Measurements from ENCODE around the gene AFDN.
"Not testable (repeated sequence)": the region's sequence is repeated elsewhere in the genome, so short reads cannot be mapped to it uniquely, and the experiment has no call there.

Gene AFDN

DNA sequence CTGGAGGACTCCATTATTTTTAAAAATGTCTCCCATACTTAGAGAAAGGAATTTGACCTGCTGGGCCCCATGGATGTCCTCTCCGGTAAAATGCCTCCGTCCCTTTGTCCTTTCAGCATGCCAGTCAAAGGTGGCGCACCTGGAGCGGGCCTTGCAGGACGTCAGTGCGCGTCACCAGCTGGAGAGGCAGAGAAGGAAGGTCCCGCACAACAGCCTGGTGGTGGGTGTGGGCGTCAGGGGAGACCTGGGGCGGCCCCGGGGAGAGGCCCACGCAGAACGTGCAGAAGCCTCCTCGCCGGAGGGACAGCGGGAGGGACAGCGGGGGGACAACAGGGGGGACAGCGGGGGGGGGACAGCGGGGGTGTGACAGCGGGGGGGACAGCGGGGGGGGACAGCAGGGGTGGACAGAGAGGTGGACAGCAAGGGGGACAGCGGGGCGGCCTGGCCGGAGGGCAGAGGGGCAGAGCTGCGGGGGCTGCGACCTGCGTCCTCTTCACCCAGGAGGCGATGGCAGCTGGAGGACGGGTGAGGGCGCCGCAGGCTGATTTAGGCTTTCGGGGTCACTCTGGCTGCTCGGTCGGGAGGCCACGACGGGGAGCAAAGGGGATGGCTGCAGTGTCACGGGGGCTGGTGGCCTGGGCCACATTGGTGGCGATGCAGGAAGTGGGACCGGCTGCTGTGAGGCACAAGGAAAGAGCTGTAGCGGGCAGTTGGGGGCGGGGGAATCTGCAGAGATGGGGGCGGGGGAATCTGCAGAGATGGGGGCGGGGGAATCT lies 169.9 kb downstream of the AFDN start:
- in situ Hi-C loops (cut with MboI; ENCODE audit: low sequenced_read_pairs), result no loop called here

- in situ Hi-C loops (cut with MboI; ENCODE audit: low sequenced_read_pairs), result no loop called here
Observed at GRCh38 chr6:167997642-167998041, 170.9 kb downstream of the AFDN start, which contains the start of gene KIF25. Gene KIF25, plus strand, starts transcription at chr6:167997671. Its CDS starts 31,915 bp downstream, at chr6:168029586.

DNA sequence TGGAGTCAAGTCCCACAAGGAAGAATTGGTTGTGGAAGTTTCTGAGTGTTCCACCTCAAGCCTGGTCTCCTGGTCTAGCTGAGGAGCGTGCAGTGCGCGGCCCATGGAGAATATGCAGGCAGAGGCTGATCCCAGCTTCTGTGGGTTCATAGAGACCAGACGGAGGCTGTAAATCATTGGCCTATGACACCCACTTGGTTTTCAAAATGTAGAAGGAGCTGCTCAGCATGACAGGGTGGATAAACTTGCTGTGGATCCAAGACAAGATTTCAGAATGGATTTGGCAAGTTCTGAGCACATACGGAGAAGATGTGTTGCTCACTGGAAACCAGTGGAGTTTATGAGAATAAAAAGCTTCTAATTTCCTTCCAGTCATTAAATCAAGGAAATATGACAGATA lies 171.5 kb downstream of the AFDN start:
- in situ Hi-C loops (cut with MboI; ENCODE audit: low sequenced_read_pairs), result no loop called here

GRCh38 chr6:168000198-168001028 lies 173.7 kb downstream of the AFDN start:
- in situ Hi-C loops (cut with MboI; ENCODE audit: low sequenced_read_pairs), result no loop called here

DNA sequence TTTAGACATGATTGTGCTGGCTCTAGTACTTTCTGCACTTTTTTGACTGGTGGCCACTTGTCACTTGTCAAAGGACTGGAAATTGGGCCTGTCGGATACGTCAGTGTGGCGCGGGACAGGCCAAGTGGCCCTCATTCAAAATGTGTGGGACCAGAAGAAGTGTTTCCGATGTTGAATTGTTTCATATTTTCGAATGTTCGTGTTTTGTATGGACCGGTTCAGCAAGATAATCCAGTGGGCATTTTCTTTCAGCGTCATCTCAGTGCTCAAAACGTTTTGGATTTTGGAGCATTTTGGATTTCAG lies 174.3 kb downstream of the AFDN start:
- in situ Hi-C loops (cut with MboI; ENCODE audit: low sequenced_read_pairs), result no loop called here

DNA sequence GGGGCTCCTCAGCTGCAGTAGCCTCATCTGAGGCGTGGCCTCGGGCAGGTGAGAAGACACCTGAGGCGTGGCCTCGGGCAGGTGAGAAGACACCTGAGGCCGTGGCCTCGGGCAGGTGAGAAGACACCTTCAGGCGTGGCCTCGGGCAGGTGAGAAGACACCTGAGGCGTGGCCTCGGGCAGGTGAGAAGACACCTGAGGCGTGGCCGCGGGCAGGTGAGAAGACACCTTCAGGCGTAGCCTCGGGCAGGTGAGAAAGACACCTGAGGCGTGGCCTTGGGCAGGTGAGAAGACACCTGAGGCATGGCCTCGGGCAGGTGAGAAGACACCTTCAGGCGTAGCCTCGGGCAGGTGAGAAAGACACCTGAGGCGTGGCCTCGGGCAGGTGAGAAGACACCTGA lies 174.8 kb downstream of the AFDN start:
- in situ Hi-C loops (cut with MboI; ENCODE audit: low sequenced_read_pairs), result not testable (repeated sequence)

DNA sequence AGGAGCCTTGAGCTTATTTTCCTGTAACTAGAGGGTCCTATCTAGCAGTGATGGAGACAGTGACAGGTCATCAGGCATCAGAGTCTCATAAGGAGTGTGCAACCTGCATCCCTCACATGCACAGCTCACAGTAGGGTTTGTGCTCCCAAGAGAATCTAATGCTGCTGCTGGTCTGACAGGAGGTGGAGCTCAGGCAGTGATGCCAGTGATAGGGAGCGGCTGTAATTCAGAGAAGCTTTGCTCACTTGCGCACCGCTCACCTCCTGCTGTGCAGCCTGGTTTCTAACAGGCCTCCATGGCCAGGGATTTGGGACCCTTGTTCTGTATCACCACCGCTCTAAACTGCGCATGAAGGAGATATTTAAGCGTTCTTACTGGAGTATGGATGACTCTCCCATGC lies 176.1 kb downstream of the AFDN start:
- in situ Hi-C loops (cut with MboI; ENCODE audit: low sequenced_read_pairs), result no loop called here

DNA sequence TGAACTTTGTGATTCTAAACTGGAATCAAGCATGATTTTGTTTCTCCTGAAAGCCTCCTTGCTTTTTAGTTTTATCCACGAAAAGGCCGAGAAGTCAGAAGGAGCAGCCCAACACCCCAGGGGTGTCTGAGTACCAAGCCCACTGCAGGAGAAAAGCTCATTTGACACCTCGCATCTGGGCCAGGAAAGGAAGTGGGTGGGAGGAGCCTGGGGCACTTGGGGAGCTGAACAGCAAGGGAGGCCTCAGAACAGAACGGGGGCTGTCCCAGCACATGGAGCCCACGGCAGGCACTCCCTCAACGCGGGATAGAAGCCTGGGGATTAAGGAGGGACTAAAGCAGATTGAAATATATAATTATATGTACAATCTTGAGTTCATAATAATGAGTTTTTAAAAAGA lies 177.3 kb downstream of the AFDN start:
- in situ Hi-C loops (cut with MboI; ENCODE audit: low sequenced_read_pairs), result no loop called here

GRCh38 chr6:168004945-168005344 lies 178.2 kb downstream of the AFDN start:
- in situ Hi-C loops (cut with MboI; ENCODE audit: low sequenced_read_pairs), result no loop called here

GRCh38 chr6:168005796-168006195 lies 179.1 kb downstream of the AFDN start:
- in situ Hi-C loops (cut with MboI; ENCODE audit: low sequenced_read_pairs), result no loop called here

GRCh38 chr6:168007592-168008338 lies 181.1 kb downstream of the AFDN start:
- in situ Hi-C loops (cut with MboI; ENCODE audit: low sequenced_read_pairs), result no loop called here

GRCh38 chr6:168009331-168009730 lies 182.6 kb downstream of the AFDN start:
- in situ Hi-C loops (cut with MboI; ENCODE audit: low sequenced_read_pairs), result no loop called here

DNA sequence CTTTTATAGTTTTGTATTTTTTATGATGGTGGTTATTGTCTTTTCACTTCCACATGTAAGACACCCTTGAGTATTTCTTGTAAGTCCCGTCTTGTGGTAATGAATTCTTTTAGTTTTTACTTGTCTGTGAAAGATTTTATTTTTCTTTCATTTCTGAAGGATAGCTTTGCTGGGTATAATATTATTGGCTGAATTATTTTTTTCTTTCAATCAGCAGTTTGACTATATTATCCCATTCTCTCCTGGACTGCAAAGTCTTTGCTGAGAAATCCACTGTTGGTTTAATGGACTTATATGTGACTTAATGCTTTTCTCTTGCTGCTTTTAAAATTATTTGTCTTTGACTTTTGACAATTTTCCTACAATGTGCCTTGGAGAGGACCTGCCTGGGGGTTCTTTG lies 184.6 kb downstream of the AFDN start:
- in situ Hi-C loops (cut with MboI; ENCODE audit: low sequenced_read_pairs), result no loop called here

- in situ Hi-C loops (cut with MboI; ENCODE audit: low sequenced_read_pairs), result no loop called here
Observed at GRCh38 chr6:168012431-168013249, 185.9 kb downstream of the AFDN start.

GRCh38 chr6:168013250-168013915 lies 186.7 kb downstream of the AFDN start:
- in situ Hi-C loops (cut with MboI; ENCODE audit: low sequenced_read_pairs), result no loop called here

DNA sequence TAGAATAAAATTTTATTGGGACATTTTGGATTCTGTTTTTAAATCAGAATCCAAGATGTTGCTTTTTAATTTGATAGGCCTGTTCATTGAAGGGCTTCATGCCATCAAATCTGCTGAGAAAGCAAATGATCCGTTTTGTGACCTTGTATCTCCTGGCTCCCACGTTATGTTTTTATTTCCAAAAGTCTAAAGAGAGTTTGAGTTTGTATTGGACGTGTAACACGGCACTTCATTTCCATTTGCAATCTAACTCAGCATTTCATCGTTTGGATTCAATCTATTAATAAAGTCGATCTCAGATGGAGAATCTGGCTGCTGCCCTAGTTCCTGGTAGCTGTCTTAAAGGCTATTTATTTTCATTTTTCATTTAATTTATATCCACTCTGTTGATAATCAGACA lies 187.7 kb downstream of the AFDN start:
- in situ Hi-C loops (cut with MboI; ENCODE audit: low sequenced_read_pairs), result no loop called here

DNA sequence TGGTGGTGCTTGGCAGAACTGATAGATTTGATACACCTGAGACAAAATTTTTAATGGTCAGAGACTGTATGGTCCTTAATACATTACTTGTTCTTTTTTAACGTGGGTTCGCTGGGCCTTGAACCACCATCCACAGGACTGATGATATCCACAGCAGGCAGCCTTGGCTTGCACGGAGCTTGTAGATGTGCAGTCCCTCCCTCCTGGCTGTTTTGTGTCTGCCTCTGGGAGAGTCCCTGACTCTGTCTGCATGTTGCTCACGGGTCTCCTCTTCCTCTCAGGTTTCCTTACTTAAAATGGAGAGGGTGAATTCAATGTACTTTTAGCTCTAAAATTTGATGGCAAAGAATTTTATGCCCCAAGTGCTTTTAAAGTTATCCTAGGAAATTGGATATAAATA lies 188.3 kb downstream of the AFDN start:
- in situ Hi-C loops (cut with MboI; ENCODE audit: low sequenced_read_pairs), result no loop called here

DNA sequence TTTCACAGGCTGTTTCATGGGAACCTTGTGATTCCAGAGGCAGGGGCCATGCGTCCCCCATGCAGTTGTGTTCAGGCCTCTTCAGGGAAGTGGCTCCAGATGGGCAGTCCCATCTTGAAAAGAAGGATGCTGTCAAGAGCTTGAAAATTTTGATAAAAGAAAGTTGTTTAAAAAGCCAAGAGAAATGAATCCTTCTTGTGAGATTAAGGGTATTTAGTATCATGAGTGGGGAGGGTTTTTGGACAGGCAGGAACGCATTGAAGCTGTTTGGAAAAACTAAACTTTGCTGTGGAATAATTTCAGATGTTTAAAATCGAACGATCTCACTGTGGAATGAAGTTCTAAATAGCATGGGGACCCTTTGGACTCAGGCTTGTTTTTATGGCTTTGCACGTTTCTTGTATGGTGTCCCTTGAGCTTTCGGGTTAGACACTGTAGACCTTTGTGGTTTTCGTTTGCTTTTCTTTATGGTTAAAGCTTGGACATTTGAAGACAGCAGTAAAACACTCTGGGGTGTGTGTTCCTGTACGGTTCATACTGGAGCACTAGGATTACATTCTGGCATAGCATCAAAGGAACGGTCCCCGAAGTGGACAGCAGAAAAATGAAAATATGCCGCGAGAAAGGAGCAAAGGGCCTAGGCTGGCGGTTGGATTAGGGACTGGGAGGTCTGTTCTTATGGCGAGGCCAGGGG lies 188.9 kb downstream of the AFDN start:
- in situ Hi-C loops (cut with MboI; ENCODE audit: low sequenced_read_pairs), result no loop called here

- in situ Hi-C loops (cut with MboI; ENCODE audit: low sequenced_read_pairs), result no loop called here
Observed at GRCh38 chr6:168016176-168016620, 189.5 kb downstream of the AFDN start.
